NCI-H1694 (cell line): ENCODE measurements around the gene MDN1.
"Not testable (repeated sequence)": the region's sequence is repeated elsewhere in the genome, so short reads cannot be mapped to it uniquely, and the experiment has no call there.

Source experiments
- DNase-seq: peaks from one replicate; lab custom pipeline; 2025; lab: John Stamatoyannopoulos, UW

MDN1 gene

GRCh38 chr6:89650579-89650978 lies 169.0 kb downstream of the MDN1 start:
- no peak for DNase-seq

- no peak for DNase-seq
Observed at GRCh38 chr6:89649682-89650081, 169.9 kb downstream of the MDN1 start.

- no peak for DNase-seq
Observed at GRCh38 chr6:89644864-89645263, 174.7 kb downstream of the MDN1 start.

GRCh38 chr6:89643406-89643805 lies 176.2 kb downstream of the MDN1 start:
- no peak for DNase-seq

- DNase-seq, result no peak
Observed at GRCh38 chr6:89642956-89643355, 176.6 kb downstream of the MDN1 start.

- not testable (repeated sequence) for DNase-seq
Observed at GRCh38 chr6:89641581-89641980, 178.0 kb downstream of the MDN1 start.

- no peak for DNase-seq
Observed at GRCh38 chr6:89640804-89641203, 178.8 kb downstream of the MDN1 start.

GRCh38 chr6:89638320-89639195 lies 181.0 kb downstream of the MDN1 start, which contains the start of gene LYRM2:
LYRM2 (minus strand) TSS chr6:89638747; CDS start chr6:89638716, 31 bp downstream.
- peak; percentile 55 for DNase-seq

- DNase-seq, result no peak
Observed at GRCh38 chr6:89637960-89638319, 181.7 kb downstream of the MDN1 start.

- DNase-seq, result not testable (repeated sequence)
Observed at GRCh38 chr6:89636412-89636811, 183.2 kb downstream of the MDN1 start.

- DNase-seq, result no peak
Observed at GRCh38 chr6:89630488-89630887, 189.1 kb downstream of the MDN1 start.

- no peak for DNase-seq
Observed at GRCh38 chr6:89623749-89624148, 195.8 kb downstream of the MDN1 start.

GRCh38 chr6:89619567-89619966 lies 200.0 kb downstream of the MDN1 start:
- DNase-seq, result no peak

GRCh38 chr6:89618026-89618425 lies 201.6 kb downstream of the MDN1 start:
- no peak for DNase-seq

- no peak for DNase-seq
Observed at GRCh38 chr6:89616531-89616930, 203.1 kb downstream of the MDN1 start.

GRCh38 chr6:89615882-89616281 lies 203.7 kb downstream of the MDN1 start:
- no peak for DNase-seq

GRCh38 chr6:89613790-89614189 lies 205.8 kb downstream of the MDN1 start:
- DNase-seq, result no peak

GRCh38 chr6:89612121-89612520 lies 207.5 kb downstream of the MDN1 start:
- DNase-seq, result no peak

- no peak for DNase-seq
Observed at GRCh38 chr6:89611666-89612065, 207.9 kb downstream of the MDN1 start.

GRCh38 chr6:89610149-89610642 lies 209.4 kb downstream of the MDN1 start:
- DNase-seq, result peak; percentile 13

- no peak for DNase-seq
Observed at GRCh38 chr6:89605861-89606260, 213.7 kb downstream of the MDN1 start.

GRCh38 chr6:89604653-89605052 lies 214.9 kb downstream of the MDN1 start:
- no peak for DNase-seq

GRCh38 chr6:89602166-89602565 lies 217.4 kb downstream of the MDN1 start:
- DNase-seq, result no peak

- DNase-seq, result no peak
Observed at GRCh38 chr6:89599727-89600126, 219.9 kb downstream of the MDN1 start.
